CD14-positive monocyte (primary cell): Measurements from ENCODE around the gene BPIFB1. TPM values are rescaled to one million over a fixed set of nuclear protein-coding genes. Genes with fewer than 3 reads are reported as not detected.

ENCODE experiments used
- DNase-seq, 3 donors: peaks; one replicate each; pipeline ENCODE4 v3.0.0-alpha.2; 2011 to 2022
- H2AFZ ChIP-seq: 2 replicates; pipeline ENCODE4 v1.6.0; 2012; ENCODE audit warnings: mild to moderate bottlenecking, low read depth, low read length, inconsistent platforms; ENCODE audit not compliant: insufficient read depth, poor library complexity, severe bottlenecking
- H3K27ac ChIP-seq, 2 donors: 1 replicate in 1 of 2; 2 replicates in 1 of 2; pipeline ENCODE4 v1.5.1; 2012 to 2013; ENCODE audit warnings: low read length in 2 of 2, control low read depth in 1 of 2, inconsistent platforms in 1 of 2, low read depth in 1 of 2, mild to moderate bottlenecking in 1 of 2
- H3K27me3 ChIP-seq, 2 donors: one replicate each; pipeline versions ENCODE4 v1.6.0 to v1.6.1; 2011 to 2013; ENCODE audit warnings: low read length in 2 of 2; ENCODE audit not compliant: control insufficient read depth in 2 of 2, insufficient read depth in 2 of 2
- H3K36me3 ChIP-seq, 2 donors: replicated peaks in 1 of 2; 1 replicate in 1 of 2; 2 replicates in 1 of 2; pipeline versions ENCODE4 v1.5.1 to v1.6.1; 2012 to 2013; ENCODE audit warnings: low read length in 2 of 2, control low read depth in 1 of 2, inconsistent platforms in 1 of 2, mild to moderate bottlenecking in 1 of 2; ENCODE audit not compliant: insufficient read depth in 2 of 2, control insufficient read depth in 1 of 2
- H3K4me1 ChIP-seq, 2 donors: 1 replicate in 1 of 2; 2 replicates in 1 of 2; pipeline versions ENCODE4 v1.5.1 to v1.6.1; 2012 to 2013; ENCODE audit warnings: low read length in 2 of 2, control low read depth in 1 of 2, inconsistent platforms in 1 of 2, mild to moderate bottlenecking in 1 of 2, moderate library complexity in 1 of 2; ENCODE audit not compliant: insufficient read depth in 2 of 2, control insufficient read depth in 1 of 2
- H3K4me2 ChIP-seq: replicated peaks from 2 replicates; pipeline ENCODE3; 2012; ENCODE audit warnings: low read length, moderate library complexity, mild to moderate bottlenecking; ENCODE audit not compliant: poor library complexity, severe bottlenecking; ENCODE audit errors: extremely low read depth
- H3K4me3 ChIP-seq, 3 experiments: fragments of 200-600 bp in 1 of 3; sonication (generic) in 1 of 3; replicated peaks in 1 of 3; 1 replicate in 2 of 3; 2 replicates in 1 of 3; pipeline ENCODE4 v1.5.1; 2011 to 2013; ENCODE audit warnings: low read length in 3 of 3, mild to moderate bottlenecking in 3 of 3, control low read depth in 2 of 3, low read depth in 2 of 3, inconsistent platforms in 1 of 3, moderate library complexity in 1 of 3
- H3K79me2 ChIP-seq: 2 replicates; pipeline ENCODE4 v1.6.0; 2012; ENCODE audit warnings: mild to moderate bottlenecking, control low read depth, inconsistent platforms, low read length, moderate library complexity; ENCODE audit not compliant: insufficient read depth
- H3K9ac ChIP-seq: 2 replicates; pipeline ENCODE4 v1.6.0; 2017; ENCODE audit warnings: low read length, mild to moderate bottlenecking; ENCODE audit not compliant: insufficient read depth, poor library complexity, severe bottlenecking
- H3K9me3 ChIP-seq, 2 donors: replicated peaks in 1 of 2; 1 replicate in 1 of 2; 2 replicates in 1 of 2; pipeline versions ENCODE4 v1.5.1 to v1.6.1; 2012 to 2013; ENCODE audit warnings: low read length in 2 of 2, control low read depth in 1 of 2; ENCODE audit not compliant: control insufficient read depth in 1 of 2, insufficient read depth in 1 of 2
- H4K20me1 ChIP-seq: 2 replicates; pipeline ENCODE4 v1.6.0; 2012; ENCODE audit warnings: mild to moderate bottlenecking, low read length, control low read depth, moderate library complexity; ENCODE audit not compliant: insufficient read depth
- H3K27ac Mint-ChIP-seq, 7 donors: one replicate each; pipeline ENCODE4 v1.8.0; 2020; ENCODE audit warnings: mild to moderate bottlenecking in 7 of 7, mixed read lengths in 7 of 7, moderate library complexity in 6 of 7, inconsistent platforms in 2 of 7
- H3K27me3 Mint-ChIP-seq, 3 donors: one replicate each; pipeline ENCODE4 v1.8.0; 2021 to 2022; ENCODE audit warnings: low read depth in 3 of 3, mild to moderate bottlenecking in 3 of 3, mixed read lengths in 3 of 3, moderate library complexity in 3 of 3, inconsistent platforms in 1 of 3
- H3K36me3 Mint-ChIP-seq, 2 donors: one replicate each; pipeline ENCODE4 v1.8.0; 2020; ENCODE audit warnings: mixed read lengths in 2 of 2, inconsistent platforms in 1 of 2, mild to moderate bottlenecking in 1 of 2
- H3K4me1 Mint-ChIP-seq: one replicate; pipeline ENCODE4 v1.8.0; 2020; ENCODE audit warnings: mild to moderate bottlenecking, mixed read lengths
- H3K4me3 Mint-ChIP-seq, 2 donors: one replicate each; pipeline ENCODE4 v1.8.0; 2020; ENCODE audit warnings: mild to moderate bottlenecking in 2 of 2, mixed read lengths in 2 of 2, moderate library complexity in 1 of 2
- H3K9me3 Mint-ChIP-seq, 7 donors: one replicate each; pipeline ENCODE4 v1.8.0; 2020 to 2022; ENCODE audit warnings: mixed read lengths in 7 of 7, mild to moderate bottlenecking in 6 of 7, moderate library complexity in 6 of 7, inconsistent platforms in 2 of 7
- CTCF ChIP-seq: fragments of 200-600 bp; IDR thresholded peaks from one replicate; pipeline ENCODE4 v1.8.0; 2022; ENCODE audit warnings: antibody characterized with exemption, mild to moderate bottlenecking
- WGBS: methylation state at CpG from one replicate; pipeline ENCODE4 v1.1.5; 2013; ENCODE audit warnings: missing lambda C conversion rate; ENCODE audit not compliant: insufficient coverage; 5-methylcytosine and 5-hydroxymethylcytosine counted together
- intact Hi-C, 2 donors: fragments of 100-400 bp; cut with micrococcal nuclease; formaldehyde crosslinking; loops; one replicate each; pipeline versions ENCODE4 v1.15.0 to v1.15.1; 2023
- polyA plus RNA-seq, 3 donors: library from polyadenylated mRNA; depleted of rRNA in 1 of 3; unstranded in 2 of 3; stranded (reverse) in 1 of 3; fragments of 300-500 nt in 2 of 3; fragments of >200 nt in 1 of 3; fragmentation: Illumina TruSeq in 2 of 3; gene quantifications; 1 replicate in 2 of 3; 2 replicates in 1 of 3; pipeline ENCODE4 v1.2.3, GENCODE V29; 2012 to 2021

Gene BPIFB1
- polyA plus RNA-seq, 3 donors, result not detected

GRCh38 chr20:33282196-33282934, 649 bp upstream of the BPIFB1 start:
- H3K4me3 ChIP-seq, result no peak overlapping the region
- no peak overlapping the region for H3K27ac ChIP-seq
- no peaks in the 10 kb centered on the region for H3K79me2 ChIP-seq
- H3K36me3 ChIP-seq, result no peaks in the 10 kb centered on the region
- 91% methylated on average over 7 of the region's 8 CpGs for WGBS
- no peaks in the 10 kb centered on the region for H3K36me3 Mint-ChIP-seq
- H3K4me3 Mint-ChIP-seq, result no peak overlapping the region
- no peak overlapping the region for H2AFZ ChIP-seq
- H3K27me3 ChIP-seq, result no peaks in the 10 kb centered on the region
- H3K4me1 ChIP-seq, result peaks cover 0 to 4% of the 10 kb centered on the region in 2 donors
- H3K9me3 ChIP-seq, result no peaks in the 10 kb centered on the region
- peaks cover 9% of the 10 kb centered on the region for H3K4me1 Mint-ChIP-seq
- H3K4me2 ChIP-seq, result no peak overlapping the region
- H3K27me3 Mint-ChIP-seq, result peaks cover 3 to 10% (median 5%) of the 10 kb centered on the region in 3 donors
- DNase-seq, result no peak
- H3K9me3 Mint-ChIP-seq, result no peaks in the 10 kb centered on the region
- intact Hi-C loops, result no loop called here
- H3K9ac ChIP-seq, result no peak overlapping the region
- no peak for TF ChIP-seq CTCF
- H3K27ac Mint-ChIP-seq, result no peak overlapping the region
- H4K20me1 ChIP-seq, result no peaks in the 10 kb centered on the region

- H3K27me3 Mint-ChIP-seq, result peaks cover 1 to 10% (median 7%) of the 10 kb centered on the region in 3 donors
- intact Hi-C loops, result no loop called here
- 93% methylated on average over 2 of the region's 4 CpGs for WGBS
Measured at GRCh38 chr20:33284284-33284683, 1.3 kb downstream of the BPIFB1 start.

More at GRCh38 chr20:33284284-33284683, 1.3 kb downstream of the BPIFB1 start:
- Histone ChIP-seq H3K4me1 (no peaks in the 10 kb centered on the region), H3K79me2 (no peaks in the 10 kb centered on the region), H3K9ac (no peak overlapping the region), H3K9me3 (no peaks in the 10 kb centered on the region), H3K36me3 (no peaks in the 10 kb centered on the region), H4K20me1 (no peaks in the 10 kb centered on the region), H3K4me2 (no peak overlapping the region), H3K27me3 (no peaks in the 10 kb centered on the region), H3K4me3 (no peak overlapping the region), H3K27ac (no peak overlapping the region), H2AFZ (no peak overlapping the region)
- H3K4me1 Mint-ChIP-seq, result no peaks in the 10 kb centered on the region
- no peaks in the 10 kb centered on the region for H3K9me3 Mint-ChIP-seq
- H3K36me3 Mint-ChIP-seq, result no peaks in the 10 kb centered on the region
- peak overlapping the region in 1 of 7 donors; percentile 39 for H3K27ac Mint-ChIP-seq
- no peak overlapping the region for H3K4me3 Mint-ChIP-seq
- no peak for DNase-seq
- no peak for TF ChIP-seq CTCF
